Mesothelial cell of epicardium (in vitro differentiated cells): ENCODE data around the gene WDR31. TPM values are rescaled to one million over a fixed set of nuclear protein-coding genes. Genes with fewer than 3 reads are reported as not detected.

Experiments
- DNase-seq, 2 experiments: peaks; one replicate each; pipeline ENCODE4 v3.0.0; 2021; ENCODE audit warnings: low spot score in 2 of 2; ENCODE audit not compliant: unreplicated experiment in 2 of 2
- H3K27ac Mint-ChIP-seq: 2 replicates; pipeline ENCODE4 v1.8.0; 2021; ENCODE audit warnings: mixed read lengths
- H3K27me3 Mint-ChIP-seq: 2 replicates; pipeline ENCODE4 v1.8.0; 2021; ENCODE audit warnings: low read depth, mixed read lengths
- H3K36me3 Mint-ChIP-seq: 2 replicates; pipeline ENCODE4 v1.8.0; 2021; ENCODE audit warnings: mixed read lengths
- H3K4me1 Mint-ChIP-seq: 2 replicates; pipeline ENCODE4 v1.8.0; 2021; ENCODE audit warnings: mixed read lengths
- H3K4me3 Mint-ChIP-seq: 2 replicates; pipeline ENCODE4 v1.8.0; 2021; ENCODE audit warnings: mild to moderate bottlenecking, moderate library complexity, mixed read lengths
- H3K9me3 Mint-ChIP-seq: 2 replicates; pipeline ENCODE4 v1.8.0; 2021; ENCODE audit warnings: mixed read lengths
- CTCF ChIP-seq: fragments of 200-600 bp; sonication (generic); IDR thresholded peaks from one replicate; pipeline ENCODE4 v1.5.0; 2021; ENCODE audit warnings: antibody characterized with exemption; ENCODE audit not compliant: unreplicated experiment
- total RNA-seq: library from RNA; stranded (reverse); gene quantifications from 3 replicates; pipeline ENCODE4 v1.2.1, GENCODE V29; 2021

Gene WDR31
- total RNA-seq, 1 donor from 2014 or later, result 4.5 TPM

GRCh38 chr9:113269355-113269754 lies 70.7 kb downstream of the WDR31 start:
- Mint-ChIP-seq H3K27ac (no peak overlapping the region), H3K4me3 (no peak overlapping the region), H3K27me3 (no peaks in the 10 kb centered on the region), H3K9me3 (no peaks in the 10 kb centered on the region), H3K4me1 (peaks cover 5% of the 10 kb centered on the region), H3K36me3 (peaks cover 28% of the 10 kb centered on the region)
- no peak for TF ChIP-seq CTCF
- no peak for DNase-seq

- Mint-ChIP-seq H3K27ac (no peak overlapping the region), H3K4me3 (no peak overlapping the region), H3K9me3 (no peaks in the 10 kb centered on the region), H3K27me3 (no peaks in the 10 kb centered on the region), H3K4me1 (no peaks in the 10 kb centered on the region), H3K36me3 (peaks cover 25% of the 10 kb centered on the region)
- no peak for DNase-seq
- no peak for TF ChIP-seq CTCF
These were observed 72.0 kb downstream of the WDR31 start for GRCh38 chr9:113267911-113268566.

- TF ChIP-seq CTCF, result no peak
- H3K9me3 Mint-ChIP-seq, result no peaks in the 10 kb centered on the region
- no peak for DNase-seq
These were observed 73.9 kb downstream of the WDR31 start for GRCh38 chr9:113266174-113266573.

More at GRCh38 chr9:113266174-113266573, 73.9 kb downstream of the WDR31 start:
- Mint-ChIP-seq H3K36me3 (peaks cover 26% of the 10 kb centered on the region), H3K4me3 (no peak overlapping the region), H3K27me3 (no peaks in the 10 kb centered on the region), H3K4me1 (no peaks in the 10 kb centered on the region), H3K27ac (no peak overlapping the region)

Other genes starting within 250 kb of the WDR31 start
- gene SLC31A2, start 189.3 kb downstream of the WDR31 start, total RNA-seq, result 7.2 to 8.5 TPM (median 7.8 TPM) in 3 replicates
- 28.2 to 30.0 TPM (median 28.4 TPM) in 3 replicates for gene FKBP15, start 119.0 kb downstream of the WDR31 start, total RNA-seq
- 22.3 to 23.8 TPM (median 22.6 TPM) in 3 replicates for gene SLC31A1, start 118.7 kb downstream of the WDR31 start, total RNA-seq
- 25.3 to 27.7 TPM (median 27.0 TPM) in 3 replicates for gene CDC26, start 64.7 kb downstream of the WDR31 start, total RNA-seq
- 27.8 to 29.4 TPM (median 29.2 TPM) in 3 replicates for gene PRPF4, start 64.6 kb downstream of the WDR31 start, total RNA-seq
- gene RNF183, start 36.9 kb downstream of the WDR31 start, total RNA-seq, result 0.16 to 0.53 TPM (median 0.29 TPM) in 3 replicates
- 3.4 to 4.3 TPM (median 4.3 TPM) in 3 replicates for gene BSPRY, start 9.3 kb upstream of the WDR31 start, total RNA-seq
- gene HDHD3, start 36.7 kb upstream of the WDR31 start, total RNA-seq, result 26.9 to 30.8 TPM (median 27.7 TPM) in 3 replicates
- gene ALAD, start 61.0 kb upstream of the WDR31 start, total RNA-seq, result 42.9 to 45.6 TPM (median 44.2 TPM) in 3 replicates
- 44.8 to 50.2 TPM (median 49.5 TPM) in 3 replicates for gene POLE3, start 70.4 kb upstream of the WDR31 start, total RNA-seq
- gene C9orf43, start 70.5 kb upstream of the WDR31 start, total RNA-seq, result 0.64 to 0.95 TPM (median 0.72 TPM) in 3 replicates
- 24.9 to 26.6 TPM (median 26.3 TPM) in 3 replicates for gene RGS3, start 123.5 kb upstream of the WDR31 start, total RNA-seq